Islet of Langerhans (tissue), 1 donor: ENCODE results near the gene ITIH6.
A peak's percentile ranks its signal among the peaks of the same experiment; 100 is the strongest.
"Not testable (repeated sequence)": the region's sequence is repeated elsewhere in the genome, so short reads cannot be mapped to it uniquely, and the experiment has no call there.

Experiments used
- FAIRE-seq: peaks from one replicate; lab custom pipeline; 2011; peaks lifted over from hg19 to GRCh38; lab: Jason Lieb, UNC

The ITIH6 gene, protein sequence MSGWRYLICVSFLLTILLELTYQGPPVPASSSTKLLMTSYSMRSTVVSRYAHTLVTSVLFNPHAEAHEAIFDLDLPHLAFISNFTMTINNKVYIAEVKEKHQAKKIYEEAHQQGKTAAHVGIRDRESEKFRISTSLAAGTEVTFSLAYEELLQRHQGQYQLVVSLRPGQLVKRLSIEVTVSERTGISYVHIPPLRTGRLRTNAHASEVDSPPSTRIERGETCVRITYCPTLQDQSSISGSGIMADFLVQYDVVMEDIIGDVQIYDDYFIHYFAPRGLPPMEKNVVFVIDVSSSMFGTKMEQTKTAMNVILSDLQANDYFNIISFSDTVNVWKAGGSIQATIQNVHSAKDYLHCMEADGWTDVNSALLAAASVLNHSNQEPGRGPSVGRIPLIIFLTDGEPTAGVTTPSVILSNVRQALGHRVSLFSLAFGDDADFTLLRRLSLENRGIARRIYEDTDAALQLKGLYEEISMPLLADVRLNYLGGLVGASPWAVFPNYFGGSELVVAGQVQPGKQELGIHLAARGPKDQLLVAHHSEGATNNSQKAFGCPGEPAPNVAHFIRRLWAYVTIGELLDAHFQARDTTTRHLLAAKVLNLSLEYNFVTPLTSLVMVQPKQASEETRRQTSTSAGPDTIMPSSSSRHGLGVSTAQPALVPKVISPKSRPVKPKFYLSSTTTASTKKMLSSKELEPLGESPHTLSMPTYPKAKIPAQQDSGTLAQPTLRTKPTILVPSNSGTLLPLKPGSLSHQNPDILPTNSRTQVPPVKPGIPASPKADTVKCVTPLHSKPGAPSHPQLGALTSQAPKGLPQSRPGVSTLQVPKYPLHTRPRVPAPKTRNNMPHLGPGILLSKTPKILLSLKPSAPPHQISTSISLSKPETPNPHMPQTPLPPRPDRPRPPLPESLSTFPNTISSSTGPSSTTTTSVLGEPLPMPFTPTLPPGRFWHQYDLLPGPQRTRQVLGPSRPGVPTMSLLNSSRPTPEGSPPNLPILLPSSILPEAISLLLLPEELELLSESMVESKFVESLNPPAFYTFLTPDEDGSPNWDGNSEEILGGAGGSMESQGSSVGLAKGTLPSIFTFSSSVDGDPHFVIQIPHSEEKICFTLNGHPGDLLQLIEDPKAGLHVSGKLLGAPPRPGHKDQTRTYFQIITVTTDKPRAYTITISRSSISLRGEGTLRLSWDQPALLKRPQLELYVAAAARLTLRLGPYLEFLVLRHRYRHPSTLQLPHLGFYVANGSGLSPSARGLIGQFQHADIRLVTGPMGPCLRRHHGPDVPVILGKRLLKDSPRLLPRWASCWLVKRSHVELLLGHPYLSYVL

GRCh38 chrX:54798137-54798536, at the start of gene ITIH6:
TSS of gene ITIH6 (minus strand) at chrX:54798255. CDS start at chrX:54798210, 45 bp downstream.
- no peak for FAIRE-seq

GRCh38 chrX:54847700-54848099, 49.6 kb upstream of the ITIH6 start:
- not testable (repeated sequence) for FAIRE-seq

DNA sequence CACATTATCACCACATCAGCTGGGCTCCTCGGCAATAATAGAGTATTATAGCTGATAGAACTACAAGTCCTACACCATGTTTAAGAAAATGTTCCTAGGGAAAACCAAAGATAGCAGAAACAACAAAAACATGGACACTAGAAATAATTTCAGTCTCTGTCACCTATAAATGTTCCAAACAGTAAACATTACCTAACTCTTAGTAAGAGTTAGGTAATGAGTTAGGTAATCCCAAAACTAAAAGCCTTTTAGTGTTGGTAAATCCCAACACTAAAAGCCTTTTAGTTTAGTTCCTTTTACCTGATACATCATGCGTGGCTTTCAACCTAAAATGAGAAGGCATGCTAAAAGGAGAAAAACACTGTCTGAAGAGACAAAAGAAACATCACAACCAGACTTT, 45.0 kb upstream of the ITIH6 start:
- no peak for FAIRE-seq

GRCh38 chrX:54842607-54843006, 44.6 kb upstream of the ITIH6 start:
- no peak for FAIRE-seq

GRCh38 chrX:54841184-54841874, 43.3 kb upstream of the ITIH6 start:
- FAIRE-seq = not testable (repeated sequence)

DNA sequence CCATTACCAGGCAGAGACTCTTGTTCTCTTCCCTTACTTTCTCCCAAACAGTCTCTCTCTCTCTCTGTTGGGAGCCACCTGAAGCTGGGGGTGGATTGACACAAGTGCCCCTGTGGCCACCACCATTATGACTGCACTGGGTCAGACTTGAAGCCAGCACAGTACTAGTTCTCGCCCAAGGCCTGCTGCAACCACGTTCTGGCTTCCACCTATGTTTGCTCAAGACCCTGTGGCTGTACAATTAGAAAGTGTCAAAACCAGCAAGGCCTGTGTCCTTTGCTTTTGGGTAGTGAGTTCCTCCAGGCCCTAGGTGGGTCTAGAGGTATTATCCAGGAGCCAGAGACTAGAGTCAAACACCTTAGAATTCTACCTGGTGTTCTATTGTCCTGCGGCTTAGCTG, 40.5 kb upstream of the ITIH6 start:
- no peak for FAIRE-seq

DNA sequence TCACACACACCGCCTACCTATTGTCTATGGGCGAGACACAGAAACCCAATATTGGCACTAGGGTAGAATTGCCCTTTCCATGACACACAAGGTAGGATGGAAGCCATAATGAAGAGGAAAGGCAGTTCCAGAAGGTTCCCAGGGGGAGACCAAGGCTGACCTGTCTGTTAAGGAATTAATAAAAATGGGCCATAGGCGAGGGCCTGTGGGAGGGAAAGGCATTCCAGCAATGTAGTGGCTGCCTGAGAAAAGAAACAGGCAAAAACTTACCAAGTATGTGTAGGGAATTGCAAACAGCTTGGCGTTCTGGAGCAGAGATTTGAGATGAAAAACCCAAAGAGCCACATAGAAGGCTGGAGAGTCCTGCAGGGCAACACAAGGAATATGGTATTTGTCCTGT, 28.5 kb upstream of the ITIH6 start:
- FAIRE-seq = no peak

DNA sequence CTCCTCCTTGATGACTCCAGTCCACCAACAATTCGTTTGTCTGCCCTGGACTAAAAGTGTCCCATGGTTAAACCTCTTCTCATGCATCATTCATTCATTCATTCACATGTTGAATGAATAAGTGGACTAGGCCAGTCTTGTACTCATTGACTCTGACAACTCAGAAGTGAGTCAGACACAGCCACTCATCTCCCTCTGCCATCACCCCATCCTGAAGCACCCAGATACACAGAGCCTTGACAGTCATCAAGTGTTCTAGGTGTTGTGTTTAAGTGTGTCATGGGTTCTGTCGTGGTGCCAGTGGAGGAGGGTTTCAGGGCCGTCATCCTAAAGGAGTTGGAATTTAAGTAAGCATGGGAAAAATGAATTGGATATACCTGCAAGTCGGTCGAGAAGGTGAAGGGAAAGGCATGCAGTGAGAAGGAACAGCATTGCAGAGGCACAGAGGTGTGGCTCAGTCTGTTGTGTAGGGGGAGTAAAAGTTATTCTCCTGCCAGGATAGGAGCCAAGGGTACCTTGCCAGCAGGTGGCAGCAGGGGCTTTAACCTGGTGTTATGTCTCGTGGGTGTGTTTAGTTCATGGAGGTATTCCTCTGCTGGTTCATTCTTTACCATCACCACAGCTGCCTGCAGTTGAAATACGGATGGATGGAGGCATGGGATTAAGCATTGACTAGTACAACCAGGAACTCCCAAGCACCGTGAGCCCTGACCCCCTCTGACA, 27.8 kb upstream of the ITIH6 start:
- no peak for FAIRE-seq

DNA sequence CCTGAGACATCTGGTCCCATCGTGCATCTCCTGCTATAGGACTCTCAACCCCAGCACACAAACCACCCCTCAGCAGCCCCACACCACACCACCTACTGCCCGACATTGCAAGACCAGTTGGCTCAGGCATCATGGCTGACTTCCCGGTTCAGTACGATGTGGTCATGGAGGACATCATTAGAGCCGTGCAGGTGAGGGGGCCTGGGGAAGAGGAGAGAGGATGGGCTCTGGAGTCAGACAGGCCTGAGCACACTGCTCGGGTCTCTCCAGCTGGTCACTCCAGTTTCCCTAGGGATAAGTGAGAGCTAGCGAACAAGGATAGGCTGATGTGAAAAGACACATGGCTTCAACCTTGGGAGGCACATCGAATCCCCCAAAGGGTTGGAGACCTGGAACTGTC, 26.7 kb upstream of the ITIH6 start:
- FAIRE-seq = no peak

GRCh38 chrX:54824195-54824594, 26.1 kb upstream of the ITIH6 start:
- no peak for FAIRE-seq

GRCh38 chrX:54821310-54821709, 23.3 kb upstream of the ITIH6 start:
- FAIRE-seq = no peak

- FAIRE-seq = no peak
Observed at GRCh38 chrX:54820737-54821136, 22.7 kb upstream of the ITIH6 start.

DNA sequence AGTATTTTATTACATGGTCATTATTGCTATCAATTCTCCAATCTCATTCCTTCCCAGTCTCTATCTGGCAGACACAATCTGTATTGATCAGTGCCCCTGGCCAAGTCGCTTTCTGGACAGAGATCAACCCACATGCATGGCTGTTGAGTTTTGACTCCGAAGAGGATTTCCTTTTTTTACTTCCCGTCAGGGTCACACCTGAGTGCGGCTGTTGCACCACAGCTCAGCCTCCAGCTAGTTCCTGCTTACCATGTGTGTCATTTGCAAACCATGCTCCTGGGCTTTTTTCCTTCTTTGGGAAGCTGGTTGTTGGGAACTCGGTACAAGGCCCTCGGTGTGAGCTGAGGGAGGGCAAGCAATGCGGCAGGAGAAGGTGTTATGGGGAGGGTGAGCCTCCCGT, 21.1 kb upstream of the ITIH6 start:
- FAIRE-seq = no peak

GRCh38 chrX:54818221-54818620, 20.2 kb upstream of the ITIH6 start:
- FAIRE-seq = no peak

DNA sequence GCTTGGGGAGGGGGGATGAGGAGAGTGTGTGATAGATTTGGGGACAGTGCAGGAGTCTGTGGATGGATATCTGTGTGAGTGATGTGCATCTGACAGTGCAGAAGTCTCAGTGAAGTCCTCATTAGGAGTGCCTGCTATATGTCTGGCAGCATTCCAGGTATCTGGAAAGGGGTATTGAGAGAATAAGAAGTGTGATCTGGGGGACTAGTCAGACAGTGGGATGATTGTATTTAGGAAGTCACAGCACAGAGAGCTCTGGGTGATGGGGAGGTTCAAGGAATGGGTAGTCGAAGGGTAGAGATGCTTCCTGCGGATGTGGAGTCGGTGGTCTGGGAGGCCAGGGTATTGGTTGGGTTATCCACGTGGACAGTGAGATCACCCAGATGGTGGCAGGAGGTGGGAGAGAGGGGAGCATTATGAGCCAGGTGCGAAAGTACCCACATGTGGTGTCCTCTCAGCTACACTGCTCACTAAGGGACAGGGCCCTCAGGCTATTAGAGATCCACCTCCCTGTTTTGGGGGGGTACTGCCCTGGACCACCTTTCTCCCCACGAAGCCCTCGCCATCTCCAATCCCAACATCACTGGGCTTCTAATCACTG, 19.3 kb upstream of the ITIH6 start:
- no peak for FAIRE-seq

- no peak for FAIRE-seq
Observed at GRCh38 chrX:54812306-54812705, 14.3 kb upstream of the ITIH6 start.

DNA sequence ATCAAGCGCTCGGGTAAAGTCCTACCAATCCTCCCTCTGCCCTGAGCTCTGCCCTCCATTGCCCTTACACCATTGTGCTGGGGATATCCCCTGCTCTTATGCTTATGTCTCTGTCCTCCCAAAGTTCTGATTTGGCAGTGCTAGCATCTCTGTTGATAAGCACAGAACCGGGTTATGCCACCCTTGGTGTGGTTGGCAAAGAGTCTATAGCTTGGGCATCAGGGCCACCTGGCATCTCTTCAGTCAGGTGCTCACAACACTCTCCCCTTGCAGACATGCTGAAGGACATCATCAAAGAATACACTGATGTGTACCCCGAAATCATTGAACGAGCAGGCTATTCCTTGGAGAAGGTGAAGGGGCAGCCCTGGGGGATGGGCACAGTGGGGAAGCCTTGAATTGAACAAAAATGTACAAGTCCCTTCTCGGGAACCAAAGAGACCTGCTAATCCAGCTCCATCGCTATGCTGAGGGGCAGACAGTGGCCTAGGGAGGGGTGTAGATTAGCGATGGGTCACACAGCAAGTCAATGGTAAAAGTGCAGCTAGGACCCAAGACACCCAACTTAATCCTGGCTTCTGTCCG, 13.3 kb upstream of the ITIH6 start:
- no peak for FAIRE-seq

- no peak for FAIRE-seq
Observed at GRCh38 chrX:54810532-54810931, 12.5 kb upstream of the ITIH6 start.

DNA sequence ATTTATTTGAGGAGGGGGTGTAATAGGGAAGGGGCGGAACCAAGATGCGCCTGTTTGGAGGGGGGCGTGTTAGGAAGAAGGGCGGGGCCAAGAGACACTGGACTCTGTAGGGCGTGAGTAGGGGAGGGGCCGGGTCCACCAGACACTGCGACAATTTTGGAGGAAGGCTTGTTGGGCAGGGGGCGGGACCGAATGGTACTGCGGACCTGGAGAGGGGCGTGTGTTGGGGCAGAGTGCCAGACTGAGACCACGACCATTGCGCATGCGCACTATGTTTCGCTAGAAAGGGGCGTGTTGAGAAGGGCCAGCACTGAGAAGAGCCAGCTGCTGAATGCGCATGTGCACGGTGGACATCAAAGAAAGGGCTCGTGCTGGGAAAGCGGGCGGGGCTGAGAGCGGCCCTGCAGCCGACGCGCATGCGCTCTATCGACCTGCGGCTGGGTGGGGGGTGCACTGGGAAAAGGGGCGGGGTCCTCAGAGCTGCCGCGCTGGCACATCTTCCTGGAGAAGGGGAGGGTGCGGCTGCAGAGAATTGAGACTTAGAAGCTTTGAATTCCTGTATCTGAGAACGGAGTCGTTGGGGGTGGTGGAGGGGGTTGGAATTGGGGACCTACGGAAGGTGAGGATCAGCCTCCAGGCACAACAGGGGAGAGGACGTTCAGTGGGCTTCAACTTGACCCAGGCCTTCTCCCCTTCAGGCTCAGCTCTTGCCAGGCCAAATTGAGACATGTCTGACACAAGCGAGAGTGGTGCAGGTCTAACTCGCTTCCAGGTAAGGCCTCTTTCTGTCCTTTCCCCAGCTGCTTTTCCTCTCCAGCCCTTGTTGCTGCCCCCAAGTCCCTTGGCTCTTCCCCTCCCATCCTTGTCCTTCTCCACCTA, 10.8 kb upstream of the ITIH6 start:
- FAIRE-seq = peak; percentile 98
